ENCODE data around the gene METTL9. TPM values are rescaled to one million over a fixed set of nuclear protein-coding genes. Genes with fewer than 3 reads are reported as not detected.
"Not testable (repeated sequence)": the region's sequence is repeated elsewhere in the genome, so short reads cannot be mapped to it uniquely, and the experiment has no call there.

METTL9 gene
- total RNA-seq, 1 donor from 2014 or later = 47.8 TPM

- intact Hi-C loops (cut with micrococcal nuclease); H3K4me3 ChIP-seq: not testable (repeated sequence)
Measured at GRCh38 chr16:21631951-21632575, 32.7 kb downstream of the METTL9 start.

GRCh38 chr16:21634216-21634615, 34.8 kb downstream of the METTL9 start:
- Histone ChIP-seq H3K27ac (replicated peaks) (no peak overlapping the region), H3K4me3 (no peak overlapping the region), H3K9me3 (replicated peaks) (no peaks in the 10 kb centered on the region), H3K27me3 (ENCODE audit: low read depth) (no peaks in the 10 kb centered on the region), H3K4me1 (no peaks in the 10 kb centered on the region), H3K36me3 (peaks cover 12% of the 10 kb centered on the region)
- no peak for DNase-seq
- TF ChIP-seq CTCF (IDR thresholded peaks at IDR 0.05; ENCODE audit: borderline replicate concordance) = no peak
- intact Hi-C loops (cut with micrococcal nuclease) = no loop called here

More at GRCh38 chr16:21631951-21632575, 32.7 kb downstream of the METTL9 start:
- peaks cover 19% of the 10 kb centered on the region for H3K36me3 ChIP-seq
- H3K27me3 ChIP-seq (ENCODE audit: low read depth); DNase-seq; H3K9me3 ChIP-seq (replicated peaks); H3K4me1 ChIP-seq; H3K27ac ChIP-seq (replicated peaks): not testable (repeated sequence)

- H3K4me3 ChIP-seq; H3K9me3 ChIP-seq (replicated peaks); H3K27me3 ChIP-seq (ENCODE audit: low read depth); DNase-seq; H3K4me1 ChIP-seq; H3K27ac ChIP-seq (replicated peaks); H3K36me3 ChIP-seq; intact Hi-C loops (cut with micrococcal nuclease): not testable (repeated sequence)
Measured at GRCh38 chr16:21635694-21636093, 36.3 kb downstream of the METTL9 start.

- Histone ChIP-seq H3K36me3 (no peaks in the 10 kb centered on the region), H3K27ac (replicated peaks) (no peak overlapping the region), H3K27me3 (ENCODE audit: low read depth) (no peaks in the 10 kb centered on the region), H3K4me3 (no peak overlapping the region), H3K4me1 (peaks cover 8% of the 10 kb centered on the region), H3K9me3 (replicated peaks) (no peaks in the 10 kb centered on the region)
- intact Hi-C loops (cut with micrococcal nuclease) = no loop called here
- no peak for TF ChIP-seq CTCF (IDR thresholded peaks at IDR 0.05; ENCODE audit: borderline replicate concordance)
- DNase-seq = no peak
Measured at GRCh38 chr16:21637032-21637968, 37.9 kb downstream of the METTL9 start.

- H3K36me3 ChIP-seq = no peaks in the 10 kb centered on the region
- peaks cover 8% of the 10 kb centered on the region for H3K4me1 ChIP-seq
- intact Hi-C loops (cut with micrococcal nuclease) = no loop called here
- no peaks in the 10 kb centered on the region for H3K9me3 ChIP-seq (replicated peaks)
- H3K4me3 ChIP-seq = no peak overlapping the region
- no peaks in the 10 kb centered on the region for H3K27me3 ChIP-seq (ENCODE audit: low read depth)
- no peak for TF ChIP-seq CTCF (IDR thresholded peaks at IDR 0.05; ENCODE audit: borderline replicate concordance)
- DNase-seq = no peak
- H3K27ac ChIP-seq (replicated peaks) = no peak overlapping the region
Measured at GRCh38 chr16:21638573-21638975, 39.2 kb downstream of the METTL9 start.

GRCh38 chr16:21639493-21639892, 40.1 kb downstream of the METTL9 start:
- Histone ChIP-seq H3K27ac (replicated peaks) (no peak overlapping the region), H3K9me3 (replicated peaks) (no peaks in the 10 kb centered on the region), H3K4me1 (peaks cover 15% of the 10 kb centered on the region), H3K36me3 (no peaks in the 10 kb centered on the region), H3K4me3 (no peak overlapping the region), H3K27me3 (ENCODE audit: low read depth) (no peaks in the 10 kb centered on the region)
- no peak for DNase-seq
- no peak for TF ChIP-seq CTCF (IDR thresholded peaks at IDR 0.05; ENCODE audit: borderline replicate concordance)
- intact Hi-C loops (cut with micrococcal nuclease) = no loop called here
